Measurements from ENCODE around the gene PPP2R2C. TPM values are rescaled to one million over a fixed set of nuclear protein-coding genes. Genes with fewer than 3 reads are reported as not detected.

PPP2R2C gene
- total RNA-seq, 2 donors from 2014 or later = 0.14 to 0.41 TPM

GRCh38 chr4:6392407-6392806 lies 80.0 kb downstream of the PPP2R2C start:
- no peak for ATAC-seq (ENCODE audit: insufficient number of reproducible peaks, low FRiP score, low read depth)
- Histone ChIP-seq H3K4me1 (ENCODE audit: control insufficient read depth in 1 of 2, low read depth in 2 of 2) (no peaks in the 10 kb centered on the region), H3K27ac (no peak overlapping the region), H3K4me3 (no peak overlapping the region), H3K9me3 (no peaks in the 10 kb centered on the region), H3K36me3 (no peaks in the 10 kb centered on the region), H3K27me3 (replicated peaks; ENCODE audit: insufficient read depth) (no peaks in the 10 kb centered on the region)
- DNase-seq (ENCODE audit: low spot score) = no peak
- TF ChIP-seq, protein P1, sequence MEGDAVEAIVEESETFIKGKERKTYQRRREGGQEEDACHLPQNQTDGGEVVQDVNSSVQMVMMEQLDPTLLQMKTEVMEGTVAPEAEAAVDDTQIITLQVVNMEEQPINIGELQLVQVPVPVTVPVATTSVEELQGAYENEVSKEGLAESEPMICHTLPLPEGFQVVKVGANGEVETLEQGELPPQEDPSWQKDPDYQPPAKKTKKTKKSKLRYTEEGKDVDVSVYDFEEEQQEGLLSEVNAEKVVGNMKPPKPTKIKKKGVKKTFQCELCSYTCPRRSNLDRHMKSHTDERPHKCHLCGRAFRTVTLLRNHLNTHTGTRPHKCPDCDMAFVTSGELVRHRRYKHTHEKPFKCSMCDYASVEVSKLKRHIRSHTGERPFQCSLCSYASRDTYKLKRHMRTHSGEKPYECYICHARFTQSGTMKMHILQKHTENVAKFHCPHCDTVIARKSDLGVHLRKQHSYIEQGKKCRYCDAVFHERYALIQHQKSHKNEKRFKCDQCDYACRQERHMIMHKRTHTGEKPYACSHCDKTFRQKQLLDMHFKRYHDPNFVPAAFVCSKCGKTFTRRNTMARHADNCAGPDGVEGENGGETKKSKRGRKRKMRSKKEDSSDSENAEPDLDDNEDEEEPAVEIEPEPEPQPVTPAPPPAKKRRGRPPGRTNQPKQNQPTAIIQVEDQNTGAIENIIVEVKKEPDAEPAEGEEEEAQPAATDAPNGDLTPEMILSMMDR (IDR thresholded peaks at IDR 0.05) = no peak

DNA sequence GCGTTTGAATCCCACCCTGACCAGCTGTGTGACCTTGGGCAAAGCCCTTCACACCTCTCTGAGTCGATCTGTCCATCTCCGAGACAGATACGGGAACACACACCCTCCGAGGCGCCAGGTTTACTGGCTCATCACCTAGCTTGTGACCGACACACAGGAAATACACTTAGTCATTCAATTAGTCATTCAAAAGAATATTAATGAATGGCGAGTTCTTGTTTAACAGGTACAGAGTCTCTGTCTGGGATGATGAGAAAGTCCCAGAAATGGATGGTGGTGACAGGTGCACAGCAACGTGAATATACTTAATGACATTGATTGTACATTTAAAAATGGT lies 80.6 kb downstream of the PPP2R2C start:
- TF ChIP-seq, protein P1 (IDR thresholded peaks at IDR 0.05) = no peak

DNA sequence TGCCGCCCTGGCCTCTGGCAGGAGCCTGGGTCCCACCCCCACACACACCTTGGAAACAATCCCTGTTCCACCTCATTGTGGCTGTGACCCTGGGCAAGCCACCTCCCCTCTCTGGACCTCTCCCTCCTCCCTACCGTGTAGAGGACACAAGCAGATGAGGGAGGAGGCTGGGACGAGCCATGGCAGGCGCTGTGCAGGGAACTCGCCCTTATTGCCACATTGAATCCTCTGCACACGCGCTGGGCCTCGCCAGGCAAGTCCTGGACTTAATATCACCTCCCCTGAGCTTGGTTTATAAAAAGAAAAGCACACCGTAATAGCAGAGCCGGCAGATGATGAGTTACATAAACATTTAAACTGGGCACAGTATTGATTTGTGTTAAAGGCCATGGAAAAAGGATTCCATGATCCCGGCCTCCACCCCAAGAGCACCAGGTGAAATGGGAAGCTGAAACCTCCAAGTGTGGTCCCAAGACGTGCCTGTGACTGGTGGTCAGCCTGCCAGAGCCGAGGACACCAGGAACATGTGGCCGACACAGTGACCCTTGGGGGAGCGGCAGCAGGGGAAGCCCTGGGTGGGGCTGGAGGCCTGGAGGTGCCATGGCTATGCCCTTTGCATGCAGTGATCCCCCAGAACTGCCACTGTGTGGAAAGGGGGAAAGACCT lies 81.1 kb downstream of the PPP2R2C start:
- DNase-seq (ENCODE audit: low spot score) (no peak), ATAC-seq (ENCODE audit: insufficient number of reproducible peaks, low FRiP score, low read depth) (no peak)
- TF ChIP-seq, protein P1 (IDR thresholded peaks at IDR 0.05) = no peak
- Histone ChIP-seq H3K9me3 (no peaks in the 10 kb centered on the region), H3K27me3 (replicated peaks; ENCODE audit: insufficient read depth) (no peaks in the 10 kb centered on the region), H3K4me3 (no peak overlapping the region), H3K36me3 (no peaks in the 10 kb centered on the region), H3K27ac (no peak overlapping the region), H3K4me1 (ENCODE audit: control insufficient read depth in 1 of 2, low read depth in 2 of 2) (no peaks in the 10 kb centered on the region)

More for the DNA sequence above, 80.6 kb downstream of the PPP2R2C start:
- ATAC-seq (ENCODE audit: insufficient number of reproducible peaks, low FRiP score, low read depth) (no peak), DNase-seq (ENCODE audit: low spot score) (no peak)
- no peaks in the 10 kb centered on the region for H3K36me3 ChIP-seq
- no peak overlapping the region for H3K27ac ChIP-seq
- H3K4me3 ChIP-seq = no peak overlapping the region
- no peaks in the 10 kb centered on the region for H3K27me3 ChIP-seq (replicated peaks; ENCODE audit: insufficient read depth)
- no peaks in the 10 kb centered on the region for H3K4me1 ChIP-seq (ENCODE audit: control insufficient read depth in 1 of 2, low read depth in 2 of 2)
- H3K9me3 ChIP-seq = no peaks in the 10 kb centered on the region

GRCh38 chr4:6390356-6390755 lies 82.1 kb downstream of the PPP2R2C start:
- Histone ChIP-seq H3K27ac (no peak overlapping the region), H3K4me3 (no peak overlapping the region), H3K27me3 (replicated peaks; ENCODE audit: insufficient read depth) (no peaks in the 10 kb centered on the region), H3K36me3 (no peaks in the 10 kb centered on the region), H3K9me3 (no peaks in the 10 kb centered on the region), H3K4me1 (ENCODE audit: control insufficient read depth in 1 of 2, low read depth in 2 of 2) (no peaks in the 10 kb centered on the region)
- TF ChIP-seq, protein P1 (IDR thresholded peaks at IDR 0.05) = no peak
- ATAC-seq (ENCODE audit: insufficient number of reproducible peaks, low FRiP score, low read depth) (no peak), DNase-seq (ENCODE audit: low spot score) (no peak)

DNA sequence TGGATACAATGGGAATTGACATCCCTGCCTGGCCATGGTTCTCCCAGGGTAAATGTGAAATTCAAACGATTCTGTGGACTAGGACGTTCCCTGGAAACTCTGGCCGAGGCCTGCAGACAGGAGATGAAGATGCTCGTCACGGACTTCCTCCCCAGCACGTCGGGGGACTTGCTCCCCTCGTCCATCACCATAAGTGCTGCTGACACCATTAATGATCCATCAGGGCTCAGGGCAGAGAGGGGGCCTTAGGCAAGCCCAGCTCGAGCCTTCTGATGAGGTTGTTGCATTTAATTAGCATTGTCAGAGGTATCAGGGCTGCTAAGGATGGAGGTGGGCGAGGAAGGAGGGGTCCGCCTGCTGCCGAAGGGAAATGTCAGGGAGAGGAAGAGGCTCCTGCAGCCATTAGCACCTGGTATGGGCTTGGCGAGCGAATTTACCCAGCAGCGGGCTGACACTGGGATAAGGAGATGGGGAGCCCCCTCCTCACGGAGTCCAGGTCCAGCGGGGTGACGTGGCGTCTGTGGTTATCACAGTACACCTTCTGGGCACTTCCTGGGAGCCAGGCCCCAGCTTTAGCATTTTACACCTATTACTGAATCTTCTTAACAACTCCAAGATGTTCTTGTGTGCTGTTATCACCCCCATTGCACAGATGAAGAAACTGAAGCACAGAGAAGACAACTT lies 83.1 kb downstream of the PPP2R2C start:
- no peaks in the 10 kb centered on the region for H3K9me3 ChIP-seq
- TF ChIP-seq, protein P1 (IDR thresholded peaks at IDR 0.05) = no peak
- no peaks in the 10 kb centered on the region for H3K27me3 ChIP-seq (replicated peaks; ENCODE audit: insufficient read depth)
- ATAC-seq (ENCODE audit: insufficient number of reproducible peaks, low FRiP score, low read depth) (no peak), DNase-seq (ENCODE audit: low spot score) (no peak)
- no peak overlapping the region for H3K4me3 ChIP-seq
- H3K4me1 ChIP-seq (ENCODE audit: control insufficient read depth in 1 of 2, low read depth in 2 of 2) = no peaks in the 10 kb centered on the region
- H3K36me3 ChIP-seq = no peaks in the 10 kb centered on the region
- H3K27ac ChIP-seq = no peak overlapping the region
